AG09319 (cell line): ENCODE data around the gene FPGS.
"Not testable (repeated sequence)": the region's sequence is repeated elsewhere in the genome, so short reads cannot be mapped to it uniquely, and the experiment has no call there.

Experiments used
- DNase-seq: peaks from one replicate; pipeline ENCODE4 v3.0.0-alpha.2; 2010; ENCODE audit warnings: low read depth; ENCODE audit errors: extremely low read depth
- TF ChIP-seq, protein P1 (sequence below): IDR thresholded peaks from 2 replicates; pipeline ENCODE4 v1.5.1; 2011; ENCODE audit warnings: low read depth, mild to moderate bottlenecking, inconsistent platforms, low read length, moderate library complexity

FPGS gene

DNA sequence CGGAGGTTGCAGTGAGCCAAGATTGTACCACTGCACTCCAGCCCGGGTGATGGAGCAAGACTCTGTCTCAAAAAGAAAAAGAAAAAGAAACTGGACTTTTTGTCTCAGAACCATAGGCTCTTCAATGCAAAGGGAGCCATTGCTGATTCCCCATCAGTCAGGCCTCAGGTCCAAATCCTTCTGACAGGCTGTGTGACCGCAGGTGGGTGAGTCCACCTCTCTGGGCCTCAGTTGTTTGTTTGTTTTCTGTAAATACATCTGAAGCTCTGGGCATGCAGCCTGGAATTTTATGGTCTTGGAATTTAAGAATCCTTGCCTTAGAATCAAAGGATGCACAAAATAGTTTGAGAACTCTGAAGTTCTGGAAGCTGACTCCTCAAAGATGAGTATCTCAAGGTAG, 46.4 kb upstream of the FPGS start:
- TF ChIP-seq, protein P1, sequence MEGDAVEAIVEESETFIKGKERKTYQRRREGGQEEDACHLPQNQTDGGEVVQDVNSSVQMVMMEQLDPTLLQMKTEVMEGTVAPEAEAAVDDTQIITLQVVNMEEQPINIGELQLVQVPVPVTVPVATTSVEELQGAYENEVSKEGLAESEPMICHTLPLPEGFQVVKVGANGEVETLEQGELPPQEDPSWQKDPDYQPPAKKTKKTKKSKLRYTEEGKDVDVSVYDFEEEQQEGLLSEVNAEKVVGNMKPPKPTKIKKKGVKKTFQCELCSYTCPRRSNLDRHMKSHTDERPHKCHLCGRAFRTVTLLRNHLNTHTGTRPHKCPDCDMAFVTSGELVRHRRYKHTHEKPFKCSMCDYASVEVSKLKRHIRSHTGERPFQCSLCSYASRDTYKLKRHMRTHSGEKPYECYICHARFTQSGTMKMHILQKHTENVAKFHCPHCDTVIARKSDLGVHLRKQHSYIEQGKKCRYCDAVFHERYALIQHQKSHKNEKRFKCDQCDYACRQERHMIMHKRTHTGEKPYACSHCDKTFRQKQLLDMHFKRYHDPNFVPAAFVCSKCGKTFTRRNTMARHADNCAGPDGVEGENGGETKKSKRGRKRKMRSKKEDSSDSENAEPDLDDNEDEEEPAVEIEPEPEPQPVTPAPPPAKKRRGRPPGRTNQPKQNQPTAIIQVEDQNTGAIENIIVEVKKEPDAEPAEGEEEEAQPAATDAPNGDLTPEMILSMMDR: no peak
- no peak for DNase-seq

DNA sequence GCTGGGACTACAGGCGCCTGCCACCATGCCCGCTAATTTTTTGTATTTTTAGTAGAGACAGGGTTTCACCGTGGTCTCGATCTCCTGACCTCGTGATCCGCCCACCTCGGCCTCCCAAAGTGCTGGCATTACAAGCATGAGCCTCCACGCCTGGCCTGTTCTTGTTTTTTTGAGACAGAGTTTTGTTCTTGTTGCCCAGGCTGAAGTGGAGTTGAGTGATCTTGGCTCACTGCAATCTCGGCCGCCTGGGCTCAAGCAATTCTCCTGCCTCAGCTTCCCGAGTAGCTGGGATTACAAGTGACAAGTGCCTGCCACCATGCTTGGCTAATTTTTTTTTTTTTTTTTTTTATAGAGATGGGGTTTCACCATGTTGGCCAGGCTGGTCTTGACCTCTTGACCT, 45.9 kb upstream of the FPGS start:
- not testable (repeated sequence) for DNase-seq

DNA sequence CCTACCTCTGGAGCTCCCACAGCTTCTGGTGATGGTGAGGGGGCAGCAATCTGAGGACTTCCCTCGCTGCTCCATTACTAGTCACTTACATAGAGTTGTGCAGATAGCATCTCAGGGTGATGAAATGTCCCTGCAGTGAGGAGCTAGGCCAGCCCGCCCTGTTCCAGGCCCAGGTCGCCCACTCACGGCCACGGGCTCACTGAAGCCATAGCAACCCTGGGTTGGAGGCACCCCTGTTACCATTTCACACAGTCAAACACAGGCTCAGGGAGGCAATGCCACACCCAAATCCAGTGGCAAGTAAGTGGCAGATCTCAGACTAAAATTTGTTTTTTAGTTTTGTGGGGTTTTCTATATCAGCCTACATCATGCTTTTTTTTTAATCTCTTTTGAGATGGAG, 43.8 kb upstream of the FPGS start:
- no peak for DNase-seq
- TF ChIP-seq, protein P1: no peak

DNA sequence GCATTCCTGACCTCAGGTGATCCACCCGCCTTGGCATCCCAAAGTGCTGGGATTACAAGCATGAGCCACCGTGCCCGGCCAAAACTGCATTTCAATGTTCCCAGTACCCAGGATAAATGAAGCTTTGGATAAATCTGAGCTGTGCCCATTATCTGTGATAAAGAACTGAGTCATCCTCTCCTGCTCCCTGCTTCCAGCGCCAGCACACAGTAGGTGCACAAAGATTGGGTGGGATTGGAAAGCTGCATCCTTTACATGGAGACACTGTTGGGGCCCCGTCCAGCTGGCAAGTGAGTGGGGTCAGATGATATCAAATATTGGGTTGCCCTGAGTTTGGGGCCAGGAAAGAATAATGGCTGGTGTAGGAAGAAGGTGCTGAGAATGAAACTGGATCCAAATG, 41.6 kb upstream of the FPGS start:
- no peak for DNase-seq
- TF ChIP-seq, protein P1: no peak

DNA sequence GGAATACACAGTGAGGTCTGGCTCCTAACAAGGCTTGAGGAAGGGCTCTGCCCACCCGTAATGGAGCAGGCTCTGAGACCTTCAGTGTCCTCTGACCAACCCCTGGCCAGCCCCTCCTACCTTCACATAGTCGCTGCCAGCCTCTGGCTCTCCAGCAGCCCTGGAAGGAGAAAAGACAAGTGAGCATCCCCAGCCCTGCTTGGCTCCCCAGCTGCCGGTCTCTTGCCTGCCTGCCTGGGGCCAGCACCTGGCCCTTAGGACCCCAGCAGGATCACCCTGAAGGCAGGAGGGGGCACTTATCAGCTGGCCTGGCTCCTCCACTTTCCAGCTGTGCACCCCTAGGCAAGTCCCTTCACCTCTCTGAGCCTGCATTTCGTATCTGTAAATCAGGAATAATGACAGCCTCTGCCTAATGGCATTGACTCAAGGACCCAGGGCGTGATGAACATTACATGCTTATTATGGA, 41.2 kb upstream of the FPGS start:
- TF ChIP-seq, protein P1: no peak
- no peak for DNase-seq

DNA sequence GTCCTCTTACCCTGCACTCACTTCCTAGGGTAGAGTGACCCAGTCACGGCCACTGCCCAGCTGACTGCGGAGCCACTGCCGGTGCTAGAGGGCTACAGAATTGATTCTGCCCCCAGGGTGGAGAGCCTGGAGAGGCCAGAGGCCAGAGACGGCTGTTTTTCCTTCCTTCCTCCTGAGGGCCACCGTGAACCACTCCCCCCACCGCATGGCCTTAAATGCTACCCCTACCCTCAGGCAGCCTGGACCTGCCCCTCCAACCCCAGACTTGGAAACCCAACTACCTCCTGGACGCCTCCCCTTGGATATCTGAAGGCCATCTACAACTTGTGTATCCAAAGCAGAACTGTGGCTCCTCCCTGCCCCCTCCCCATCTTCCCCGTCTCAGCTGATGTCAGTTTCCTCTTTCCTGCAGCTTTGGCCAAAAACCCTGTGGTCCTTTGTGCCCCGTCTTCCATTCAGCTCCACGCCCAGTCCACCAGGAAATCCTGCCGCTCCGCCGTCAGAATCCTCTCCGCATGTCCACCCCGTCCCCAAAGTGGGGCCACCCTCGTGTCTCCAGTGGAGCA, 40.5 kb upstream of the FPGS start:
- no peak for DNase-seq
- TF ChIP-seq, protein P1: no peak

DNA sequence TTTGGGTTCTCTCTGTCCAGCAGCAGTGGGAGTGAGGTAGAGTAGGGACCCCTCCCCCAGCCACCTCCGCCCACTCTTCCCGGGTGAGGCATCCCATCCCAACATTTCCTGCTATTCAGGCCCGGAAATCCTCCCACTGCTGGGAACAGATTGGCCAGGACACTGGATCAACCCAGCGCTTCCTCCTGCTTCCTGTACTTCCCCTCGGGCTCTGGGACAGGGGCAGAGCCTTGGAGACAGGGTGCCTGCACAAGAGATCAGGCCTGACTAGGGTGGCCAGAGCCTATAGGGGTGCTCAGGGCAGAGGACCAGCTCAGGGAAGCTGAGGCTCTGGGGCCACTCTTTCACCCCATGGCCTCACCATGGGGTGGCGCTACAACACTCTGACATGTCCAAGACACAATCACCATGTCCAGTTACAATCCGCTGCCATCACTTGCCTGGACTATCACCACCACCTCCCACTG, 38.7 kb upstream of the FPGS start:
- DNase-seq: no peak
- TF ChIP-seq, protein P1: peak; percentile 12; the same call in 1 of the 2 replicates

DNA sequence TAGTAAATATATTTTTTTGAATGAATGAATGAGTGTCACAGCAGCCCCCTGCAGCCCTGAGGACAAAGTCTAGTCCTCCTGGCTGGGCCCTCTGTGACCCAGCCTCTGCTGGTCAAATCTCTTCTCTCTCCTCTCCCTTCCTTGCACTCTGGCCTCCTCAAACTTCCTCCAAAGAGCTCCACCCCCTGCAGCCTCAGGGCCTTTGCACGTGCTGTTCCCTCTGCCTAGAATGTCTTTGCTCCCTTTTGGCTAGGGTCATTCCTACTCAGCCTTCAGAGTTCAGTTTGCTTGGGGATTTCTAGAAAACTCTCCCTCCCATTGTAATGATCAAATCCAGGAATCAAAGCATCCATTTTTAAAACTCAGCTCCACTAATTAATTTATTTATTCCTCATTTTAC, 37.3 kb upstream of the FPGS start:
- TF ChIP-seq, protein P1: no peak
- no peak for DNase-seq
